ENCODE measurements around the gene UROC1. TPM values are rescaled to one million over a fixed set of nuclear protein-coding genes. Genes with fewer than 3 reads are reported as not detected.

The UROC1 gene
- total and polyA plus RNA-seq, 5 donors: not detected

- intact Hi-C loops (cut with DNase I): no loop called here
- no peak for DNase-seq
- Histone ChIP-seq H3K4me3 (ENCODE audit: low read length) (no peak overlapping the region), H3K9me3 (ENCODE audit: control insufficient read depth, low read length) (no peaks in the 10 kb centered on the region), H3K27ac (ENCODE audit: low read length) (no peak overlapping the region), H3K27me3 (ENCODE audit: control insufficient read depth, insufficient read depth) (no peaks in the 10 kb centered on the region), H3K4me1 (ENCODE audit: control insufficient read depth, insufficient read depth, low read length) (no peaks in the 10 kb centered on the region)
- no peak for ATAC-seq
- WGBS: 94% methylated on average over 9 of the region's 9 CpGs
These were observed 18.2 kb downstream of the UROC1 start for GRCh38 chr3:126499401-126499800.

GRCh38 chr3:126498929-126499328 is 18.6 kb downstream of the UROC1 start:
- H3K4me1 ChIP-seq (ENCODE audit: control insufficient read depth, insufficient read depth, low read length): no peaks in the 10 kb centered on the region
- 61% methylated on average over 10 of the region's 10 CpGs for WGBS
- DNase-seq: peak in 1 of 3 donors; percentile 23
- no peak overlapping the region for H3K27ac ChIP-seq (ENCODE audit: low read length)
- H3K9me3 ChIP-seq (ENCODE audit: control insufficient read depth, low read length): no peaks in the 10 kb centered on the region
- intact Hi-C loops (cut with DNase I): no loop called here
- no peak for ATAC-seq
- H3K4me3 ChIP-seq (ENCODE audit: low read length): no peak overlapping the region
- H3K27me3 ChIP-seq (ENCODE audit: control insufficient read depth, insufficient read depth): no peaks in the 10 kb centered on the region

GRCh38 chr3:126498461-126498860 is 19.1 kb downstream of the UROC1 start:
- ATAC-seq (no peak), DNase-seq (no peak)
- no peaks in the 10 kb centered on the region for H3K4me1 ChIP-seq (ENCODE audit: control insufficient read depth, insufficient read depth, low read length)
- no peak overlapping the region for H3K4me3 ChIP-seq (ENCODE audit: low read length)
- H3K27ac ChIP-seq (ENCODE audit: low read length): no peak overlapping the region
- WGBS: 75% methylated on average over 4 of the region's 4 CpGs
- intact Hi-C loops (cut with DNase I): no loop called here
- no peaks in the 10 kb centered on the region for H3K27me3 ChIP-seq (ENCODE audit: control insufficient read depth, insufficient read depth)
- H3K9me3 ChIP-seq (ENCODE audit: control insufficient read depth, low read length): no peaks in the 10 kb centered on the region

- no peaks in the 10 kb centered on the region for H3K27me3 ChIP-seq (ENCODE audit: control insufficient read depth, insufficient read depth)
- ATAC-seq (no peak), DNase-seq (peak in 1 of 3 donors; percentile 33)
These were observed 19.6 kb downstream of the UROC1 start for GRCh38 chr3:126497956-126498355.

GRCh38 chr3:126496894-126497850 is 20.4 kb downstream of the UROC1 start:
- H3K27ac ChIP-seq (ENCODE audit: low read length): no peak overlapping the region
- DNase-seq (no peak), ATAC-seq (no peak)
- no peak overlapping the region for H3K4me3 ChIP-seq (ENCODE audit: low read length)
- H3K9me3 ChIP-seq (ENCODE audit: control insufficient read depth, low read length): no peaks in the 10 kb centered on the region
- intact Hi-C loops (cut with DNase I): no loop called here
- no peaks in the 10 kb centered on the region for H3K27me3 ChIP-seq (ENCODE audit: control insufficient read depth, insufficient read depth)
- no peaks in the 10 kb centered on the region for H3K4me1 ChIP-seq (ENCODE audit: control insufficient read depth, insufficient read depth, low read length)
- WGBS: 77% methylated on average over 21 of the region's 21 CpGs

More at GRCh38 chr3:126497956-126498355, 19.6 kb downstream of the UROC1 start:
- intact Hi-C loops (cut with DNase I): no loop called here
- WGBS: 93% methylated on average over 6 of the region's 6 CpGs
- Histone ChIP-seq H3K27ac (ENCODE audit: low read length) (no peak overlapping the region), H3K4me3 (ENCODE audit: low read length) (no peak overlapping the region), H3K4me1 (ENCODE audit: control insufficient read depth, insufficient read depth, low read length) (no peaks in the 10 kb centered on the region), H3K9me3 (ENCODE audit: control insufficient read depth, low read length) (no peaks in the 10 kb centered on the region)

GRCh38 chr3:126495786-126496185 is 21.8 kb downstream of the UROC1 start:
- Histone ChIP-seq H3K4me1 (ENCODE audit: control insufficient read depth, insufficient read depth, low read length) (no peaks in the 10 kb centered on the region), H3K4me3 (ENCODE audit: low read length) (no peak overlapping the region), H3K27ac (ENCODE audit: low read length) (no peak overlapping the region), H3K27me3 (ENCODE audit: control insufficient read depth, insufficient read depth) (no peaks in the 10 kb centered on the region), H3K9me3 (ENCODE audit: control insufficient read depth, low read length) (no peaks in the 10 kb centered on the region)
- no peak for DNase-seq
- intact Hi-C loops (cut with DNase I): no loop called here
- WGBS: 89% methylated on average over 8 of the region's 8 CpGs
- no peak for ATAC-seq

- Histone ChIP-seq H3K27ac (ENCODE audit: low read length) (no peak overlapping the region), H3K4me3 (ENCODE audit: low read length) (no peak overlapping the region), H3K27me3 (ENCODE audit: control insufficient read depth, insufficient read depth) (no peaks in the 10 kb centered on the region), H3K9me3 (ENCODE audit: control insufficient read depth, low read length) (no peaks in the 10 kb centered on the region), H3K4me1 (ENCODE audit: control insufficient read depth, insufficient read depth, low read length) (no peaks in the 10 kb centered on the region)
- DNase-seq (no peak), ATAC-seq (no peak)
- intact Hi-C loops (cut with DNase I): no loop called here
- 86% methylated on average over 6 of the region's 6 CpGs for WGBS
These were observed 22.7 kb downstream of the UROC1 start for GRCh38 chr3:126494970-126495230.

- Histone ChIP-seq H3K27me3 (ENCODE audit: control insufficient read depth, insufficient read depth) (no peaks in the 10 kb centered on the region), H3K4me1 (ENCODE audit: control insufficient read depth, insufficient read depth, low read length) (no peaks in the 10 kb centered on the region), H3K27ac (ENCODE audit: low read length) (no peak overlapping the region), H3K4me3 (ENCODE audit: low read length) (no peak overlapping the region), H3K9me3 (ENCODE audit: control insufficient read depth, low read length) (no peaks in the 10 kb centered on the region)
- 63% methylated on average over 12 of the region's 12 CpGs for WGBS
- intact Hi-C loops (cut with DNase I): no loop called here
- DNase-seq (no peak), ATAC-seq (no peak)
These were observed 23.2 kb downstream of the UROC1 start for GRCh38 chr3:126494204-126494969.

- H3K9me3 ChIP-seq (ENCODE audit: control insufficient read depth, low read length): no peaks in the 10 kb centered on the region
- 75% methylated on average over 9 of the region's 9 CpGs for WGBS
- no peak for ATAC-seq
- H3K27me3 ChIP-seq (ENCODE audit: control insufficient read depth, insufficient read depth): no peaks in the 10 kb centered on the region
- no peak for DNase-seq
- intact Hi-C loops (cut with DNase I): no loop called here
- H3K4me3 ChIP-seq (ENCODE audit: low read length): no peak overlapping the region
- no peaks in the 10 kb centered on the region for H3K4me1 ChIP-seq (ENCODE audit: control insufficient read depth, insufficient read depth, low read length)
- no peak overlapping the region for H3K27ac ChIP-seq (ENCODE audit: low read length)
These were observed 23.8 kb downstream of the UROC1 start for GRCh38 chr3:126493739-126494138.

- WGBS: 78% methylated on average over 14 of the region's 14 CpGs
- ATAC-seq: no peak
- Histone ChIP-seq H3K4me3 (ENCODE audit: low read length) (no peak overlapping the region), H3K27ac (ENCODE audit: low read length) (no peak overlapping the region), H3K4me1 (ENCODE audit: control insufficient read depth, insufficient read depth, low read length) (no peaks in the 10 kb centered on the region), H3K27me3 (ENCODE audit: control insufficient read depth, insufficient read depth) (no peaks in the 10 kb centered on the region), H3K9me3 (ENCODE audit: control insufficient read depth, low read length) (no peaks in the 10 kb centered on the region)
- no peak for DNase-seq
- intact Hi-C loops (cut with DNase I): no loop called here
These were observed 24.5 kb downstream of the UROC1 start for GRCh38 chr3:126493051-126493450.

GRCh38 chr3:126491221-126492013 is 26.2 kb downstream of the UROC1 start:
- ATAC-seq: no peak
- H3K4me1 ChIP-seq (ENCODE audit: control insufficient read depth, insufficient read depth, low read length): no peaks in the 10 kb centered on the region
- 83% methylated on average over 21 of the region's 21 CpGs for WGBS
- no peak for DNase-seq
- no peak overlapping the region for H3K4me3 ChIP-seq (ENCODE audit: low read length)
- H3K27me3 ChIP-seq (ENCODE audit: control insufficient read depth, insufficient read depth): no peaks in the 10 kb centered on the region
- no peaks in the 10 kb centered on the region for H3K9me3 ChIP-seq (ENCODE audit: control insufficient read depth, low read length)
- H3K27ac ChIP-seq (ENCODE audit: low read length): no peak overlapping the region
- intact Hi-C loops (cut with DNase I): no loop called here
